Stimulated activated CD8-positive, alpha-beta memory T cell treated with anti-CD3 and anti-CD28 coated beads, Interleukin-4, amount 100 ng/mL, for 4 hours (primary cell): ENCODE data around the gene DUSP19.
"Not testable (repeated sequence)": the region's sequence is repeated elsewhere in the genome, so short reads cannot be mapped to it uniquely, and the experiment has no call there.

Experiments
- DNase-seq, 2 donors: peaks; one replicate each; pipeline ENCODE4 v3.0.0-alpha.2; 2020; ENCODE audit warnings: low read depth in 2 of 2, low spot score in 1 of 2

The DUSP19 gene

DNA sequence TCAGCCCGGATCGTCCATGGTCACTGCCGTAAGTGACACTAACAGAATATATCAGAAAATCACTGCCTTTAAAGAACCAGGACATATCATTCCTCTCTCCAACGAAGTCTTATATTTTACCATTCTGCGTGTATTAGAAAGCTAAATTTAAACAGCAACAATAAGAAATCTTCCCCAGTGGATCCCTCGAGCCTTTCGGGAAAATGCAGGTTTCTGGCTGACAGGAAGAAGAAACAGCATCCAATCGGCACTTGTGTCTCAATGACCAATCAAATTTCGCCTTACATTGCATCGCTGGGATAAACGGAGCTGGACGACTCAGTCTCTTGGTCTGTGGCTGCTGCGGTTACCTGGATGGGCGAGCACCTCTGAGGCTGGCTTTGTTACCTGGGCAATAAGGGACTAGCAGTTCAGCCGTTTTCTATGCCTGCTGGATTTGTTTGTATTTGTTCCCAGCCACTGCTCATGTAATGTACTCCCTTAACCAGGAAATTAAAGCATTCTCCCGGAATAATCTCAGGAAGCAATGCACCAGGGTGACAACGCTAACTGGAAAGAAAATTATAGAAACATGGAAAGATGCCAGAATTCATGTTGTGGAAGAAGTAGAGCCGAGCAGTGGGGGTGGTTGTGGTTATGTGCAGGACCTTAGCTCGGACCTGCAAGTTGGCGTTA lies at the start of gene DUSP19:
Gene DUSP19 (plus strand): TSS at position 284 of the 675 bp plus-strand sequence. CDS start 187 bp downstream, at position 471.
- DNase-seq, result peak; percentile 51 to 79

- DNase-seq, result no peak
Measured at GRCh38 chr2:183029219-183029618, 49.3 kb upstream of the DUSP19 start.

GRCh38 chr2:183031911-183032794 lies 46.4 kb upstream of the DUSP19 start:
- no peak for DNase-seq

DNA sequence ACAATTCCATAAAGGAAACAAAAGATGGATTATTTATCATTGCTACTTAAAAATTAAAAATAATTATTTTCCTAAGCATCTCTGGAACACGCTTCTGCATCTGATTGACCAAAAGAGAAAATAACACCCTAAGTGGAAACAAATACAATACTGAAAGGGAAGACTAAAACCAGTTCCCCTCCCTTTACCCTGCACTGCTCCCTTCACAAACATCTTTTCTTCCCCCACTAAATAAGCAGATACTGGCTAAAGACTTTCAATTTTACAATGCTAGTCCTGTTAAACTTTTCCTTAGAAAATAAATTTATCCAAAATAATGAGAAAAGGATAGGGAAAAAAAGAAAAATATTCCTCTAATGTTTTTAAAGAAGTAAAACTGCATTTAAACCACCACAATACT lies 44.6 kb upstream of the DUSP19 start:
- no peak for DNase-seq

DNA sequence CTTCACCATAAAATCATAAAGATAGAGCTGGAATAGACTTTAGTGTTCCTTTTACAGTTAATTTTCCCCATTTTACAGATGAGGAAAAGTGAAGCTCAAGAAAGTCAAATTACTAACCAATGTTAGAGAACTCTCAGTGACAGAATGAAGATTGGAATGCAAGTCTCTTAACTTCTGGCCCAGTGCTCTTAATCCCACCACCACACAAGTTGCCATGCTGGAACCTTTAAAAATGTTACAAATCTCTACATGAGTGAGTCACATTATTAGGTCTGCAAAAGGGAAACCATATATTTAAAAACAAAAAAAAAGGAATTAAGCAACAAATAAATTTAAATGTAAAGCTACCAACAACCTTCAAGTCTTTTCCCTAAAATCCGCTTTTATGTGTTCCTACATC lies 43.7 kb upstream of the DUSP19 start:
- DNase-seq, result no peak

DNA sequence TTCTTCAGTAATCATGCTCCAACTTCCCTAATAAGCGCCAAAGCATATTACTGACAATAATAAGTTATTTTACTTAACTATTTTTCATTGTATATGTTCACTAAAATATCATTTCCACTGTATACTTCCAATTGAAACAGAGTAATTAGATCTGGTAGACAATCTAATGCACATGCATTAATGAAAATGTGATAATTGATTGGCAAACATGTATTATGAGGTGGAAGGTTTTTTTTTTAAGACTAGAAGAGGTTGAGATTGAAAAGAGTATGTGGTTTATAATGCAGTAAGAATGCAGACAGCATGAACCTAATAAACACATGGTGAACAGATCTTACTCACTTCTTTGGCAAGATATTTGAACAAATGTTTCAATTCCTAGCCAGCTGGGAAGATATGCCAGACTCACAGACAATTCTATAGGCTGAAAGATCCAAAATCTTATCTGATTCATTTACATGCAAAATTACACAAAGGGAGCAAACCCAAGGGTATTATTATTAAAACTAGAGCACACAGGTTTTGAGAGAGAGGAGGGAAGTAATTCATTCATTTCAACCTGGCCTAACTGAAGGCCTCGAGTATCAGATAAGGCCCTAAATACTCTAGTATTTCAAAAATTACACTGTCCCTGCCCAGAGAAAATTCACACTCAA lies 43.1 kb upstream of the DUSP19 start:
- DNase-seq, result no peak

- DNase-seq, result no peak
Measured at GRCh38 chr2:183035954-183036669, 42.4 kb upstream of the DUSP19 start.

DNA sequence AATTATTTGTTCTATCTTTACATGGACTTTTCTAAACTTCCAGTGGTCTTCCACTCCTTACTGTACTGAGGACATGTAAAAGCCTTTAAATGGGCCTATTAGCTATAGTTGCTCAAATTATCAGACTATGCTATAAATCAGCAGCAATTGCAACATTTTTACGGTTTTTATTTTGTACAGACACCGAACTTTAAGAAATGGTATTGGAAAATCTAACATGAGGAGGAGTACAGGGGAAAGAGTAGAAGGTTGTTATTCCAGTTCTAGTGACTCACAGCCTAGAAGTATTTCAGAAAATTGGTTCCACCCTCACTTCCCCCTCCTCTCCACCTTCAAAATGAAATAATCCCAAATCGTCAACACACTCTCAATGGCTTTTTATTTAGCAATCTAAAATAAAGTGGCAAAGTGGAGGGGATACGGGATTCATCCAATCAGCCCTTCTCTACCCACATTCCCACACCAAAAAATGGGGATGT lies 41.4 kb upstream of the DUSP19 start:
- no peak for DNase-seq

GRCh38 chr2:183037553-183038340 lies 40.8 kb upstream of the DUSP19 start:
- peak; percentile 2 to 6 for DNase-seq

GRCh38 chr2:183038341-183039300 lies 39.9 kb upstream of the DUSP19 start, which contains the start of gene NCKAP1:
Gene NCKAP1 (minus strand): TSS chr2:183038457. CDS start chr2:183038099, 358 bp downstream.
- DNase-seq, result peak; percentile 53 to 55

GRCh38 chr2:183040604-183041003 lies 37.9 kb upstream of the DUSP19 start:
- no peak for DNase-seq

DNA sequence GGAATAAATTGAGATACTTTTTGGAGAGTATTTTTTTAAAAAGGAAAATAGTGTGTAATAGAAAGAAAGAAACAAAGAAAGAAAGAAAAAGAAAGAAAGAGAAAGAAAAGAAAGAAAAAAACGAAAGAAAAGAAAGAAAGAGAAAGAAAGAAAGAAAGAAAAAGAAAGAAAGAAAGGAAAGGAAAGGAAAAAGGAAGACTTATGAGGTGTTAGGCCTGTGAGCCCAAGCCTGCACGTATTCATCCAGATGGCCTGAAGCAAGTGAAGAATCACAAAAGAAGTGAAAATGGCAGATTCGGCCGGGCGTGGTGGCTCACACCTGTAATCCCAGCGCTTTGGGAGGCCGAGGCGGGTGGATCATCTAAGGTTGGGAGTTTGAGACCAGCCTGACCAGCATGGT lies 35.0 kb upstream of the DUSP19 start:
- DNase-seq, result not testable (repeated sequence)

DNA sequence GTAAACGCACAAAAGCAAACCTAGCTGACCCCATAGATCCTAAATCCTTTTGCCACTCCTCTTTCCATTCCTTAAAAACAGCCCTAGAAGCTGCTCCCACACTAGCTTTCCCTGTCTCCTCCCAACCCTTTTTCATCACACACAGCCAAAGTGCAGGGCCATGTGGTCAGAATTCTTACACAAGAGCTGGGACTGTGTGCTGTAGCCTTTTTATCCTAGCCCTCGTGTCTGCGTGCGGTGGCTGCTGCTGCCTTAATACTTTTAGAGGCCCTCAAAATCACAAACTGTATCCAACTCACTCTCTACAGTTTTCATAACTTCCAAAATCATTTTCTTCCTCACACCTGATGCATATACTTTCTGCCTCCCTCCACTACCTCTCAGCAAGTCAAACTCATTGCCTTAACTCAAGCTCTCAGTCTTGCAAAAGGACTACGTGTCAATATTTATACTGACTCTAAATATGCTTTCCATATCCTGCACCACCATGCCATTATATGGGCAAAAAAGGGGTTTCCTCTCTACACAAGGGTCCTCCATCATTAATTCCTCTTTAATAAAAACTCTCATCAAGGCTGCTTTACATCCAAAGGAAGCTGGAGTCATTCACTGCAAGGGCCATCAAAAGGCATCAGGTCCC lies 30.9 kb upstream of the DUSP19 start:
- not testable (repeated sequence) for DNase-seq

GRCh38 chr2:183049420-183049819 lies 29.1 kb upstream of the DUSP19 start:
- DNase-seq, result no peak

GRCh38 chr2:183057333-183057985 lies 21.1 kb upstream of the DUSP19 start:
- no peak for DNase-seq

- DNase-seq, result no peak
Measured at GRCh38 chr2:183059561-183059960, 19.0 kb upstream of the DUSP19 start.

DNA sequence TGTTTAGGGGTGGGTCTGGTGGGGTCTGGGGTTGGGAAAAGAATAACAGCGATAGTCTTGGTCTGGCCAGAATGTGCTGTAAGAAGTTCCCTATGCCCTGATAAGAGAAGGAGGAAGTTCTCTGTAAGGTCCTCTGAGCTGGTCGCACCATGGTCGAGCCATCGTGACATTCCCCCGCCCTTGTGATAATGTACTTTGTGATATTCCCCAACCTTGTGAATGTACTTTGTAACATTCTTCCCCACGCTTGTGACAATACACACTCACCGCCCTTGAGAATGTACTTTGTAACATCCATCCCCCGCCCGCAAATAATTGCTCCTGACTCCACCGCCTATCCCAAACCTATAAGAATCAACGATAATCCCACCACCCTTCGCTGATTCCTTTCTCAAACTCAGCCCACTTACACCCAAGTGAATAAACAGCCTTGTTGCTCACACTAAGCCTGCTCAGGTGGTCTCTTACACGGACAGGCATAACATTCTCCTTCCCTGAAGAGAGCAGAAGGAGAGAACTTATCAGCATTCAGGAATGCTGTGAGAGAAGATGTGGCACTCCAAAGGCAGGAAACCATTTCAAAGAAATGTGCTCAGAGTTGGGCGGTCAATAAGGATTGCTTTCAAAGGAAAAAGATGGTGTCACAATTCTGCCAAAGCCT lies 17.8 kb upstream of the DUSP19 start:
- DNase-seq, result no peak
